NCI-H187 (cell line): Measurements from ENCODE around the gene TBC1D25.

ENCODE experiments used
- DNase-seq, 2 experiments: peaks; one replicate each; lab custom pipeline; 2025; lab: John Stamatoyannopoulos, UW

The TBC1D25 gene

DNA sequence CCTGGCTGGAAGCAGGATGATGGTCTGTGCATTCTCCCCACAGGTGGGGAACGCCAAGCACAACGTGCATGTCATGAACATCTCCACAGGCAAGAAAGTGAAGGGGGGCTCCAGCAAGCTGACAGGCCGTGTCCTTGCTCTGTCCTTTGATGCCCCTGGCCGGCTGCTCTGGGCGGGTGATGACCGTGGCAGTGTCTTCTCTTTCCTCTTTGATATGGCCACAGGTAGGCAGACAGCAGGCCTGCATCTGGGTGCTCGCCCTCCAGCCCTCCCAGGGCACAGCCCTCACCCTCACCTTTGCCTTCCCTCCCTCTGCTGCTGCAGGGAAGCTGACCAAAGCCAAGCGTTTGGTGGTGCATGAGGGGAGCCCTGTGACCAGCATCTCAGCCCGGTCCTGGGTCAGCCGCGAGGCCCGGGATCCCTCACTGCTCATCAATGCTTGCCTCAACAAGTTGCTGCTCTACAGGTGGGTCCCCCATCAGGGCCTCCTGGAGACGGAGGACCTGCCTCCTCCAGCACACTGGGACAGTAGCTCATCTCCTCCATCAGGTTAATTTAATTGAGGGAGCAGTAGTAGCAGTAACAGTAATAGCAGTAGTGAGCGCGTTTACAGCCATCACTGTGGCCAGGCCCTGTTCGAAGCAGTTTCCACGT, 62.4 kb downstream of the TBC1D25 start:
- DNase-seq, result no peak

- DNase-seq, result no peak
Measured at GRCh38 chrX:48604701-48605100, 65.2 kb downstream of the TBC1D25 start.

- DNase-seq, result no peak
Measured at GRCh38 chrX:48606091-48606490, 66.6 kb downstream of the TBC1D25 start.

- no peak for DNase-seq
Measured at GRCh38 chrX:48611703-48612102, 72.2 kb downstream of the TBC1D25 start.
